Measurements from ENCODE around the gene H1-8.

GRCh38 chr3:129514563-129514962 is 28.4 kb upstream of the H1-8 start:
- TF ChIP-seq, protein P1, sequence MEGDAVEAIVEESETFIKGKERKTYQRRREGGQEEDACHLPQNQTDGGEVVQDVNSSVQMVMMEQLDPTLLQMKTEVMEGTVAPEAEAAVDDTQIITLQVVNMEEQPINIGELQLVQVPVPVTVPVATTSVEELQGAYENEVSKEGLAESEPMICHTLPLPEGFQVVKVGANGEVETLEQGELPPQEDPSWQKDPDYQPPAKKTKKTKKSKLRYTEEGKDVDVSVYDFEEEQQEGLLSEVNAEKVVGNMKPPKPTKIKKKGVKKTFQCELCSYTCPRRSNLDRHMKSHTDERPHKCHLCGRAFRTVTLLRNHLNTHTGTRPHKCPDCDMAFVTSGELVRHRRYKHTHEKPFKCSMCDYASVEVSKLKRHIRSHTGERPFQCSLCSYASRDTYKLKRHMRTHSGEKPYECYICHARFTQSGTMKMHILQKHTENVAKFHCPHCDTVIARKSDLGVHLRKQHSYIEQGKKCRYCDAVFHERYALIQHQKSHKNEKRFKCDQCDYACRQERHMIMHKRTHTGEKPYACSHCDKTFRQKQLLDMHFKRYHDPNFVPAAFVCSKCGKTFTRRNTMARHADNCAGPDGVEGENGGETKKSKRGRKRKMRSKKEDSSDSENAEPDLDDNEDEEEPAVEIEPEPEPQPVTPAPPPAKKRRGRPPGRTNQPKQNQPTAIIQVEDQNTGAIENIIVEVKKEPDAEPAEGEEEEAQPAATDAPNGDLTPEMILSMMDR (IDR thresholded peaks at IDR 0.05): no peak
- TF ChIP-seq POLR2AphosphoS5 (IDR thresholded peaks at IDR 0.05) (no peak), EP300 (IDR thresholded peaks at IDR 0.05) (no peak)
